OCI-M1 (cell line): ENCODE measurements around the gene LIME1.

ENCODE experiments used
- DNase-seq: peaks from one replicate; lab custom pipeline; 2025; lab: John Stamatoyannopoulos, UW

The LIME1 gene

GRCh38 chr20:63739130-63740069 is 2.9 kb downstream of the LIME1 start, which contains the start of gene SLC2A4RG:
TSS of gene SLC2A4RG (plus strand) at chr20:63739776. CDS start at chr20:63739913, 137 bp downstream.
- DNase-seq, result peak; percentile 83

- peak; percentile 64 for DNase-seq
Measured at GRCh38 chr20:63740070-63740626, 3.7 kb downstream of the LIME1 start.

- DNase-seq, result peak; percentile 89
Measured at GRCh38 chr20:63740627-63741353, 4.3 kb downstream of the LIME1 start.

DNA sequence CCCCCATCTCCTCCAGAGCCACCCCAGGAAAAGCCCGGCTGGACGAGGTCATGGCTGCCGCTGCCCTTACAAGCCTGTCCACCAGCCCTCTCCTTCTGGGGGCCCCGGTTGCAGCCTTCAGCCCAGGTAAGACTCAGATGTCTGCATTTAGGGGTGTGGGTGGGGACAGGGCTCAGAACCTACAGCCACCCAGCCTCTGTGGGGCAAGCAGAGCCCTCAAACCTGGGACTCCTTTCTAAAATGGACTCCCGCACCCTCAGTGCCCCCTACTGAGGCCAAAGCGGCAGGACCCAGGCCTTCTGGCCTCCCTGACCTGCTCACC is 4.9 kb downstream of the LIME1 start:
- no peak for DNase-seq

DNA sequence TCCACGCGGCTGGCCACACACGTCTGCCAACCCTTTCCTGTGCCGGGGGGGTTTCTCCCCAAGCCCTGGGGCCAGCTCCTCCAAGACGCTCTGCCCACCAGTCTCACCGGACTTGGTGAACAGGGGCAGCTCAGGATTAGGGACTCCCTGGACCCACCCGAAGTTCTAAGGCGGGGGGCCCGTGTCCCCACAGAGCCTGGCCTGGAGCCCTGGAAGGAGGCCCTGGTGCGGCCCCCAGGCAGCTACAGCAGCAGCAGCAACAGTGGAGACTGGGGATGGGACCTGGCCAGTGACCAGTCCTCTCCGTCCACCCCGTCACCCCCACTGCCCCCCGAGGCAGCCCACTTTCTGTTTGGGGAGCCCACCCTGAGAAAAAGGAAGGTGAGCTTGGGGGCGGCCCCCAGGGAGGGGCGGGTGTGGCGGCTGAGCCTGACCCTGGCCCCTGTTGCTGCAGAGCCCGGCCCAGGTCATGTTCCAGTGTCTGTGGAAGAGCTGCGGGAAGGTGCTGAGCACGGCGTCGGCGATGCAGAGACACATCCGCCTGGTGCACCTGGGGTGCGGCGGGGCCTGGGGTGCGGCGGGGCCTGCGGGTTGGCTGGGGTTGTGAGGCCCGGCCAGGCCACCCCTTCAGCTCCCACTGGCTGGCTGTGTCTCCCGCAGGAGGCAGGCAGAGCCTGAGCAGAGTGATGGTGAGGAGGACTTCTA is 5.4 kb downstream of the LIME1 start:
- DNase-seq, result no peak

DNA sequence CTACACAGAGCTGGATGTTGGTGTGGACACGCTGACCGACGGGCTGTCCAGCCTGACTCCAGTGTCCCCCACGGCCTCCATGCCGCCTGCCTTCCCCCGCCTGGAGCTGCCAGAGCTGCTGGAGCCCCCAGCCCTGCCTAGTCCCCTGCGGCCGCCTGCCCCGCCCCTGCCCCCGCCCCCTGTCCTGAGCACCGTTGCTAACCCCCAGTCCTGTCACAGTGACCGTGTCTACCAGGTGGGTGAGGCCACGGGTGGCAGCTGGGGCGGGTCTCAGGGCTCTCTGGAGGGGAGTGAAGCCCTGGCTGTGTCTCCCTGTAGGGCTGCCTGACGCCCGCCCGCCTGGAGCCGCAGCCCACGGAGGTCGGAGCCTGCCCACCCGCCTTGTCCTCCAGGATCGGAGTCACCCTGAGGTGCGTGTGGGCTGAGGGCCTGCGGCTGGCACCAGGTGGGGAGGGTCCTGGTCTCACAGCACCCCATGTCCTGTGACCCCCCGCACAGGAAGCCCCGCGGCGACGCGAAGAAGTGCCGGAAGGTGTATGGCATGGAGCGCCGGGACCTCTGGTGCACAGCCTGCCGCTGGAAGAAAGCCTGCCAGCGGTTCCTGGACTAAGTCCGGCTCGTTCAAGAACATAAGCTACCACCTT is 6.0 kb downstream of the LIME1 start:
- no peak for DNase-seq

DNA sequence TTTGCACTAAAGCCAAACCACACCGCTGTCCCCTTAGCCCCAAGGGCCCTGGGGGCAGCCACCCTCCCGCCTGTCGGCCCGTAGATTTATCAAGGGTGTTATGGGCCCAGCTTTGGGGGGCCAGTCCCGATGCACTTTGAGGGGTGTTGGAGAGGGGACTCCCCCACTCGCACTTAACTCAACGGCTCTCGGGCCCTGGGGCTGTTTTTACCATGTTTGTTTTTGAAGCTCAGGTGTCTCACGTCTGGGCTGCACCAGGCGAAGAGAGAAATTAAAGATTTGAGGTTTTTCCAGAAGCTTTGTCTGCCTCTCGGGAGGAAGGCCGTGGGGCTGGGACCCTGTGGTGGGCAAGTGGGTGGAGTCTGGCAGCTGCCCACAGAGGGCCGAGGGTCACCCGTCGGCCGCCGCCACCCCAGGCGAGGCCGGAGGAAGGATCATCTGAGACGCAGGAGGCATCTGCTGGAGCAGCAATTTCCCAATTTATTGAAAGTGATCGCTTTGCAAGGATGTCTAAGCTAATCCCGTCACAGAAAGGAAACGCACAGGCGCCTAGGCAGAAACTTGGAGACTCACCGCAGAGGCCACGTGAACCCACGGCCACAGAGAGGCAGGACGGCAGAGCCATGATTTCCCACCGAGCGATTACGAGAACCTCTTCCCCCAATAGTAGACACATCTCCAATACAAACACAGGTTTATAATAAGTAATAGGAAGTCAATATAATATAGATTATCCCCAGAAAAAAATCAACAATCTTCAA is 6.9 kb downstream of the LIME1 start:
- DNase-seq, result no peak

DNA sequence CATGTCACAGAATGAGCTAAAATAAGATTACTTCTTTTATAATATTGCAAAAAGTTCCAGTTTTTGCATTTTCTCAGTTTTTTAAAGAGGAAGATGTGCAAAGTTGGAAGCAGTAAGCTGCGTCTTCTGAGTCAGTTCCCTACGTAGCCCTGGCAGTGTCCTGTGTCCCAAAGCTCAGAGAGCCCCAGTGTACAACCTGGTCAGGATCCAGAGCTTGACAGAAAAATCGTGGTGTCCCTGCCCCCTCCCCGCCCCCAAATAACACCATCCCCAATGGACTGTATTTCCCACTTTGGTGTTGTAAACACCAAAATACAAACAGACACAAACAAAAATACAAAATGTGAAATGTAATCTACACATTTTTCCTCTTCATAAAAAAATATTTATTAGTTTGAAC is 7.7 kb downstream of the LIME1 start:
- DNase-seq, result no peak

GRCh38 chr20:63744574-63745423 is 8.3 kb downstream of the LIME1 start:
- no peak for DNase-seq

DNA sequence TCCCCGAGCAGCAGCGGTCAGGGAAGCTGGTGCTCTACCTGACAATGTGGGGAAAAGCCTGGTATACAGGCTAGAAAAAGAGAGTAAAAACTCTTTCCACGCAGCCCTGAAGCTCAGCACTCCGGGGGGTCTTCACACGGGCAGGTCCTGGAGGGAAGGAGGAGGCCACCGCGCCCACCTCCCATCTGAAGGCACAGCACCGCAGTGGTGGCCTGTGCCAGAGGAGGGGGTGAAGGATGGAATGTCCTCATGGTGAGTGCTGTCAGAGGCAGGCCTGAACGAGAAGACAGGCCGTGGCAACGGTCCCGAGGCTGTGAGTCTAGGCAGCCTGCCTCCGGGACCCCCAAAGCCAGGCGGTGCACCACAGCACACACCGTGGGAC is 9.0 kb downstream of the LIME1 start:
- no peak for DNase-seq

DNA sequence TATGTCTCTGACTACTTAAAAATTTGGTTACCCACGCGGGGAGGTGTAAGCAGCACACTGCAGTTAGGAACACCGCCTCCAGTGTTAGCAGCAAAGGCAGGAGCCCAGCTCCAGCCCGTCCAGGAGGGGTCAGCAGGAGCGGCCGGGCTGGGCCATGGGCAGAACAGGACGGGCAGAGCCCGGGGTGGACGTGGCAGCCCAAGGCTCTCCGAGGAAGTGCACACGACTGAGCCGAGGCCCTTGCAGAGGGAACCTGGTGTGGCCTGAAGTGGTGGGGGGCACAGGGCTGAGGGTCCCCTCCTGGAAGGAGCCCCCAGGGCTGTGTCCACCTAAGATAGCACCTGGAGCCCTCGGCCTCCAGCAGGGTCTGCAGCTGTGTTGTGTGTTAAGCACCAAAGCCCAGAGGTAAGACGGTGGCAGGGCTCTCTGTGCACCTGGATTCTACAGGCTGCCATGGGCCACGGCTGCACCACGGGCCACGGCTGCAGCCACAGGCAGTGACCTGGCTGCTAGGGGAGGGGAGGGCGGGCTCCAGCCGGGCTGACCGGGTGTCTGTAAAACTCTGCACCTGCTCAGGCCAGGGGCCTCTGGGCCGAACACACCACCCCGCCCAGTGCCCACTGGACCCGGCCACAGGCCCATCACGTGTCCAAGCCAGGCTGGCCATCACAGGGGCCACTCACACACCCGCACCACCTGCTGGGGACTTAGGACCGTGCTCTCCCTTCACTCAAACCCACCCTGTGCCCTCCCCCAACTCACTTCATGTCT is 9.7 kb downstream of the LIME1 start:
- DNase-seq, result no peak

DNA sequence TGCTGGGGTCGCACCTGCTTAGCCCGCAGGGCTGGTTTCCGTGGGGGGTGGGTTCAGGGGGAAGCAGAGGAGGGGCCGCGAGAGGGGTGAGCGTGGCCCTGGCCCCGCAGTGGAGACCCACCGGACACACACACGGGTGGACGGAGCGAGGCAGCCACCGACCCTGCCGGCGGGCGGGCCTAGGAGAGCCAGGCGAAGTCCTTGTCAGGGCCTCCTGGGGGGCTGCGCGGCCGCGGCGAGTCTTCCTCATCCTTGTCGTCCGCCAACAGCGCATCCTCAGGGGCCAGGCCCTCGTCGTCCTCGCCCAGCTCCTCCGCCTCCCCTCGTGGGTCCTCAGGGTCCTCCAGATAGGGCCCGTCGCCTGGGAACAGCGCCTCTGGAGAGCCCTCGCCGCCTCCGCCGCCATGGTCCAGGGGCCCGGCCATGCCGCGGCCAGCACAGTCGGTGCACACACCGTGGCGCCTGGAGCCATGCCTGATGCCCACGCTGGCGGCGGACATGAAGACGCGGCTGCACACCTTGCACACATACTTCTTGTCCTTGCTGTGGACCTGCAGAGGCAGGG is 10.4 kb downstream of the LIME1 start:
- no peak for DNase-seq

- DNase-seq, result no peak
Measured at GRCh38 chr20:63747622-63748069, 11.2 kb downstream of the LIME1 start.

DNA sequence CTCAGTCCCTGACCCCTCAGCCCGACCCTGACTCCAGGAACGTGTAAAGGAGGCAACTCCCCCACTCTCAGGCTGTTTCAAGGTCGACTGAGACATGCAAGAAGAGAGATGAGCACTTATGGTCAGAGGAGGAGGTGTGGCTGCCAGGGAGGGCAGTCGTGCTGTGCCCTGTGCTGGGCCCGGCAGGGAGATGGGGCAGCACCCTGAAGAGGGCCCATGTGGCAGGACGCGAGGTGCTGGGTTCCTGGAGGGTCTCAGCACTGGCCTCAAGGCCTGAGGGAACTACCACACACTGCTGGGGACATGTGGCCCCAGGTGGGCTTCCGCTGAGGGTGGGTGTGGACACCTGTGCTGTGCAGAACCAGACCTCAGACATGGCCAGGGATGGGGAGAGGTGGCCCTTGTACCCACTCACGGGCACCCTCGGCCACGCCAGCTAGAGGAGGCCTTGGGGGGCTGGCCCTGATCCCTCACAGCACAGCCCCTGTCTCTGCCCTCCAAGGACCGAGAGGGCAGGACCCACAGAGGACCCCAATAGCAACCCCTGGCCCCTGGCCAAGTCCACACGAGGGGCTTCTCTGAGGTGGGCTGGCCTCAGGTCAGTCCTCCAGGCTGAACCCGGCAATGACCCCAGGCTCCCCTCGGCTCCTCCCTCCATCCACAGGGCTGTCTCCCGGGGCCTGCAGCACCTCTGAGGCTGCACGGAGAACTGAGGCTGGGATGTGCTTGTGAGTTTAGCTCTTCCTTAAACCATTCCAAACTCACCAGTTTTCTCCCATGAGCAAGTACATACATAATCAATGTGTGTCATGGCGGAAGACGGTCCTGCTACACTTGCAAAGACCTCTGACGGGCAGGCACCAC is 11.8 kb downstream of the LIME1 start:
- no peak for DNase-seq

DNA sequence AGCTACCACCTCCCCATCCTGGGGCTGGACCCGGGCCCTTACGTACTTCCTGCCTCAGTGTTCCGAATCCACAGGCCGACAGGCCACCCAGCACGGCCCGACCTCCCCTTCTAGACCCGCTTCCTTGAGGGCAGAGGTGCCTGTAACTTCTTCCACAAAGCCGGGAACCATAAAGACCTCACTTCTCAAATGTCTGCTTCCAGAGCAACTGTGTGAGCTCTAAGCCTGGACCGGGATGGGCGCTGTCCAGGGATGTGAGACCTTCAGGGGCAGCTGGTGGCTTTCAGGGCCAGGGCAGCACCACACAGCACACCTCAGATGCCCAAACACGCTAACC is 12.4 kb downstream of the LIME1 start:
- DNase-seq, result no peak

DNA sequence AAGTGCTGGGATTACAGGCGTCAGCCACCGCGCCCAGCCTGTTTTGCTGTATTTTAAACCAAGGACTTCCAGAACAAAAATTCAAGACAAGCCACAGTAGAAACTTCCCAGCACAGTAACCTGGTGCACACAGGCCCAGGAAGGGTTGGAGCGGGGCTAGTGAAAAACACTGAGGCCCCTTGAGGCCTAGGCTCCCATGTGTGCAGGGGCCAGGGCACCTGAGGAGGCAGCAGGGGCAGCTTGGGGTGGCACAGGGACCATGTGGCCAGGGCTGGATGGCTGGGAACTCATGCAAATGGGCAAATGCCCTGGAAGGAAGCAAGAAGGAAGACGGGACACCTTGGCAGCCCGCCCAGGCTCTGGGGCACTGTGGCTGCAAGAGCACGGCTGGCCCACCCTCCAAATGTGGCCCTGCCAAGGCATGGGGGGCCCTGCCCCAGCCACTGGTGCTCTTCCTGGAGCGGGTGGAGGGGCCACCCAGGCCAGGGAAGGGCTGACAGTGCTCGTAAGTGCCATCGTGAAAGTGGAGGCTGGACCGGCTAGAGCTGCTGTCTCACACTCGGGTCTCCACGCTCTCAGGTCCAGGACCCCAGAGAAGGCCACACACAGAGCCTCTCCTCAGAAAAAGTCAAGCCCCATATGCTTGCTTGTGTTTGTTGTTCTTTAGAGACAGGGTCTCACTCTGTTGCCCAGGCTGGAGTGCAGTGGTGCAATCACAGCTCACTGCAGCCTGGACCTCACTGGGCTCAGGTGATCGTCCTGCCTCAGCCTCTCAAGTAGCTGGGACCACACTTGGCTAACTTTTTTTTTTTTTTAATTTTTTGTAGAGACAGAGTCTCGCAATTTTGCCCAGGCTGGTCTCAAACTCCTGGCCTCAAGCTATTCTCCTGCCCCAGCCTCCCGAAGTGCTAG is 13.4 kb downstream of the LIME1 start:
- no peak for DNase-seq
